Measurements from ENCODE around the gene TSPAN11.
"Not testable (repeated sequence)": the region's sequence is repeated elsewhere in the genome, so short reads cannot be mapped to it uniquely, and the experiment has no call there.

Gene TSPAN11

DNA sequence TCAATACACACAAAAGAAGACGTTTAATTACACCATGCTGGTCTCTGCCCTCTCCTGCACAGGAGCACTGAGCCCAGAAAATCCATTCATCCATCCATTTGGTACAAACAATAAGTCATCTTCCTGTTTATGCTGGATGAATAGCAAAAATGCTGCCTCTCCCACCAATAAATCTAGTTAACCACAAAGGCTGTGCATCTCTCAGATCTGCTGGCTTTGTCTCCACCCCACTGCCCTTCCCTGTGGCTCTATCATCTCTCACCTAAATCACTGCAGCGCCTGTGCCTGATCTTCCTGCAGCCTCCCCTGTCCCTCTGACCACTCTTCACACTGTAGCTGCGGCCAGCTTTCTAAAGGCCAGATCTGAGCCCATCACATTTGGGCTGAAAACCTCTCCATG lies 74.2 kb downstream of the TSPAN11 start:
- no peak for DNase-seq (ENCODE audit: low read depth in 2 of 2, low spot score in 1 of 2)

DNA sequence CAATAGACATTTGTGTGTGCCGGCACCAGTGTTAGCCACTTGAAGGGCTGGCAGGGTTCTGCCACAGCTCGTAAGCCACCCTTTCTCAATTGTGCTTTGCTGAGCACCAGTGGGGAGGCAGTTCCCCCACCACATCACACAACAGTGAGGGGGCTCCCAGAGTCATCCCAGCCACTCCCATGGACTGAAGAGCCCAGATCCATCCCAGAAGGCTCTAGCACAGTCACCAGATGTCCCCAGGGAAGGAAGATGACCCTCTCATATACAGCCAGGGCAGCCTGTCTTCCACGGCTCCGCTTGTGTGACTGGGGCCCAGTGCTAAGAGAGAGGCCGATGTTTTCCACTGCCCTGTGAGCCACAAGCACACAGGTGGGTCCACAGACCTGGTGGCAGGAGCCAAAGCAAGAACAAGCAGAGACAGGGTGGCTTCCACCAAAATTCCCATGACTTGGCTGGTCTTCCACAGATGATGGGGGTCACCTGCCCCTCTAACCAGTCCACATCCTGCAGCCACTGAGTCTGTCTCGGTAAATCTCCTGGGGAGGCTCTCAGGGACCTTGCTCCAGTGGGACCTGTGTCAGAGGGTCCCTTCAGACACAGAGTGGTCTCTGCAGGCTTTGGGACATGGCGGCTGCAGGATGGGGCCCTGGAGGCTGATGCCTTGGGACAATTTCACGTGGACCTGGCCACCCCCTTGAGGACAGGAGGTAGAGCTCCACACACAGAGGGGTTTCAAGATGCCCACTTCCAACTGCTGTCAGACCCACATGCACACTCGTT lies 75.2 kb downstream of the TSPAN11 start:
- DNase-seq (ENCODE audit: low read depth in 2 of 2, low spot score in 1 of 2): no peak

DNA sequence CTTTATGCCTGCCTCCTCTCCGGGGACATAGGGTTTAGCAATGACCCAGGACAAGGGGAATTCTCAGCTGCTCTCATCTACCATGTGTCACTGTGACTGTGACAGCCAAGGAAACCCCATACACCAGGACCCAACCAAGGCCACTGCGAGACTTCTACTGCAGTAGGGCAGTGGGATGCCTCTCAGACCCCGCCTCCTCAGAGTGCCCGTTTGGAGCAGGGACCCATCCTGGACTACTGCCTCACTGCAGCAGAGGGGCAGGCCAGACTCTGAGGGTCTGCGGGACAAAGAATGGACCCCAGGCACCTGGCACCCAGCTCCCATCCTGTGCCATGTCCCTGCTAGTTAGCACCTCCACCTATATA lies 75.8 kb downstream of the TSPAN11 start:
- DNase-seq (ENCODE audit: low read depth in 2 of 2, low spot score in 1 of 2): no peak

DNA sequence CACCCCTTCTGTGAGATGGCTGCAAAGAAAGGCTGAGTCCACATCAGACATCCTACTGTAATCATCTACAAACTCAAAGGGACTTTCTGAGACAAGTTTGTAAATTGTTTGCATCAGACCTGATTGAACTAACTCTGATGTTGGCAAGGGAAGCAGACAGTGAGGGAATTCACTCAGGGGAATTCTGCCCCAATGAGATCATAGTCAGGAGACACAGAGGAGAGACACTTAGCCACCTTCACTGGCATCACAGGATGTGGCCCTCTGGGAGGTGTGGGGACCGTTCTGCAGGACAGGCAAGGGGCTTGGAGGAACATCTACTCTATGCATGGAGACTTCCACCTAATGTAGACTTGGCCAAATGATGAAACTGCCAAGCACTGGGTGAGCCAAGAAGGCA lies 76.5 kb downstream of the TSPAN11 start:
- no peak for DNase-seq (ENCODE audit: low read depth in 2 of 2, low spot score in 1 of 2)

DNA sequence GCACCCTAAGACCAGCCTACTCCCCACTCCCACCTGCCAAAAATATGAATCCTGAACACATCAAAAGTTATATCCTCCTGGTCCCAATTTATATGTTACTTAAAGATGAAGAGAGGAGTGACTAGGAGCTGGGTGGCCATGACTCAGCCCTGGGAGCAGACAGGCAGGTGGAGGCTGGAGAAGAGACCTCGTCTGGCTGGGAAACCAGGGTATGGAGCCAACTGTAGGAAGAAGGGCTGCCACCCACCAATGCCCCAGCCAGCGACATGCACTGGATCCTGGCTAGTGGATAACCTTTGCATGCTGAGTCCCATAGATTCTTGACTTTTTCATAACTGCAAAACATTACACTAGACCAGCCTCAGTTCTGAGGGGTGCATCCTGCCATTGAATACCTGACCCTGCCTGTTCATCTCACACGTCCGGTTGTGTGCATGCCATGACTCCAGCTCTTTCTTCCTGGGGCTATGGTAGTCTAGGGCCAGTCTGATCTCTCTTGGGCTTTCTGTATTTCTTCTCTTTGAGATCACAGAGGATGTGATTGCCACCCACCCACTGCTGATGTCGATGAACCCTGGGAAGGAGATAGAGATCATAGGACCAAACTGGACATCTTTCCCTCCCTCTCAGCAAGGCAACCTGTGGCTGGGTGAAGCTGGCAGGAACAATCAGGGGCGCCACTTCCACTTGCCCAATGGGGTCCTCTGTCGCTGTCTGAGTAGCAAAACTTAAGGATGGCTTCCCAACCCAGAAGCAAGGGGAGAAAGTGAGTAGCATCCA lies 77.5 kb downstream of the TSPAN11 start:
- DNase-seq (ENCODE audit: low read depth in 2 of 2, low spot score in 1 of 2): no peak

DNA sequence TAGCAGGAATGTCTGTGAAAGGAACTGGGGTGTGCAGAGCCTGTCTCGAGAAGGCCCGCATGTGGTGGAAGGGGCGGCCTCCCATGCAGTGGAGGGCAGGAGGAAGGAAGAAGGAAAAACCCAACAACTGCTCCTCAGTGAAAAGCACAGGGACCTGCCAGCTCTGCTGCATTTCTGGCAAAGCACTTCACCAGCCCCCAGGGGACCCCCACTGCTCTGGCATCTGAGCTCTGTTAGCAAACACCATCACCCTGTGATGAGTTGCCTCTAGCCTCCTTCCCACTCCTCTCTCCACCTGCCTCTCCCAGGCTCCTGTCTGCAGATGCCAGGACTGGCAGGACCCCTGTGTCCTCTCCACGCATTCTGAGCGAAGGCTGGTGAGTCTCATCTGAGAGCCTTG lies 78.1 kb downstream of the TSPAN11 start:
- DNase-seq (ENCODE audit: low read depth in 2 of 2, low spot score in 1 of 2): no peak

DNA sequence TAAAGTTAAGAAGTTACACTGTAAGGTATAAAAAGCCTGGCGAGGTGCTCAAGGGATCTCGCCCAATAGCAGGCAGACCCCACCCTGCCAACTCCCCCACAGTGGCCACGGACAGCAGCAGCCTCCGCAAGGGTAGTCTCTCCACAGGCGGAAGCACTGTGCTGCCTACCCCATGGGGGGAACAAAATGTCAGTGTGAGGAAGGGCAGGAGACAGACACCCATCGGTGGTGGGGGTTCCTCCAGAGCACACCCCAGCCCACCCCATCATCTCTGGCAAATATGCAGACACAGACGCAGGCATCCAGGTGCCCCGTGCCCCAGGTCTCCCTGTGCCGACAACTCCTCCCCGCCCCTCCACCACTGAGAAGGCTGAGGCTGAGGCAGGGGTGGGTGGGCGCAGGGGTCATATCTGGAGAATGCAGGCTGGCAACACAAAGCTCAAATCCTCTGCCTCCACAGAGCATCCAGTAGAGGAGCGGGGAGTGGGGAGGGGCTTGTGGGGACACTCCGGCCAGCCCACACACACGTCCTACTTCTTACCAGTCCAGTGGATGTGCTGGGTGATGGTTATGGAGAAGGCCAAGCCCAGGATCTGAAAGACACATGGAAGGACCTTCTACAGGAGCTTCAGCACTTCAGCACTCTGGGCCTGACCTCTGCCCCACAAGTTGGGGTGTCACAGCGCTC lies 78.9 kb downstream of the TSPAN11 start:
- no peak for DNase-seq (ENCODE audit: low read depth in 2 of 2, low spot score in 1 of 2)

DNA sequence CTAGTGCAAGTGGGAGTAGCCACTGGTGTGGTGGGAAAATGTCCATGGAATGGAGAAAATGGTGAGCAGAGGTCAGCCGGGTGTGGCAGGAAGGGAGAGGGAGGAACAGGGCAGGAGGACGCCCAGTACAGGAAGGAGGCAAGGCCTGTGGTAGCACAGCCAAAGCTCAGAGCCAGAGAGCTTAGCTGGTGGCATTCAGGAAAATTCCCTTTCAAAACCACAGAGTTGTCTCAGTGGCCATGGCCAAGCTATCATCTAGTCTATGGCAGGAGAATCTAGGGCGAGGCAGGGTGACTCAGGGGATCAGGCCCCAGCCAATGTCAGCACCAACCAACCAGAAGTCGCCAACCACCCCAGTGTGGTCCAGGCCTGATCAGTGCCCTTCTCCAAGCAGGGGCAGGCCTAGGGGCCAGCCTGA lies 79.4 kb downstream of the TSPAN11 start:
- DNase-seq (ENCODE audit: low read depth in 2 of 2, low spot score in 1 of 2): no peak

DNA sequence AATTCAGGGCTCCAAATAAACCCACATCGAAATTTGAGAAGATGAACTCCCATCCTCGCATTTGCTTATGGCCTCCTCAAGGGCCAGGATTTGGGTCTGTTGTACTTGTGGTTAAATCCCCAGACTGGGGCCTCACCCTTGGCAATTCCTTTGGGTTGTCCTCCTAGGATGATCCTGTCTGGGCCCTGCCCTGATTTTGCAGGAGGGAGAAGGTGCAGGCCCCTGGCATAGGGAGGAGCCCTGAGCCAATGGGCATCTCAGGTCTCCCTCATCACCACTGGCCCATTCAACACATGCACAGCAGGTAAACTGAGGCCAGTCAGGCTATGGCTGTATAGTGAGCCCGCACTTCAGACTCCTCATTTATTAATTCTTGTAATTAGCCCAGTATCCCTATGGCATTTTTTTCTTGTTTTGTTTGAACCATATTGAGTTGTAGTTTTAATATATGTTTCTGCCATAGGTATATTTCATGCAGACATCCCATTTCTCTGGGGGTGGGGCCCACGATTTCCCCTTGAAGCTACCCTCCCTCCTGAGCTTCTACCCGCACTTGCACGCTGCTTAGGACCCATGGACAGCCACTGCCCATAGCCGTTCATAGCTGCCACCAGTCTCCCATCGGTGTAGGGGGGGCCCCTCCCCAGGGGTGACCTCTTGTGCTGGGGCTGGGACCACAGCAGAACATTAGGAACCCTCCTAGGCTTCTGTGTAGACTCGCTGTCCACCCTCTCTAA lies 80.0 kb downstream of the TSPAN11 start:
- no peak for DNase-seq (ENCODE audit: low read depth in 2 of 2, low spot score in 1 of 2)

DNA sequence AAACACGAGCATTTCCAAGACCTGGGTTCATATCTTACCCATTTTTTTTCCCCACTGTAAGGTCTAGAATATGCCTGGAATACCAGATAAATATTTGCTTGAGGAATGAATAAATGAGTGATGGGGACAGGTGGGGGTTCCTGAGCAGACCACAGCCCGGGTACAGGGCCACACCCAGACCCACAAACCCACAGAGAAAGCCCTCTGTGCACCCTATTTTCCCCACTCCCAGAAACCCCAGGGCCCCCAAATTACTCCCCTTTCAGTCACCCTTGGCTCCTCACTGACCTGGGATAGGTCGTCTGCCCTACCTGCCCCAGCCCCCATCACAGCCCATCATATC lies 80.6 kb downstream of the TSPAN11 start:
- no peak for DNase-seq (ENCODE audit: low read depth in 2 of 2, low spot score in 1 of 2)

DNA sequence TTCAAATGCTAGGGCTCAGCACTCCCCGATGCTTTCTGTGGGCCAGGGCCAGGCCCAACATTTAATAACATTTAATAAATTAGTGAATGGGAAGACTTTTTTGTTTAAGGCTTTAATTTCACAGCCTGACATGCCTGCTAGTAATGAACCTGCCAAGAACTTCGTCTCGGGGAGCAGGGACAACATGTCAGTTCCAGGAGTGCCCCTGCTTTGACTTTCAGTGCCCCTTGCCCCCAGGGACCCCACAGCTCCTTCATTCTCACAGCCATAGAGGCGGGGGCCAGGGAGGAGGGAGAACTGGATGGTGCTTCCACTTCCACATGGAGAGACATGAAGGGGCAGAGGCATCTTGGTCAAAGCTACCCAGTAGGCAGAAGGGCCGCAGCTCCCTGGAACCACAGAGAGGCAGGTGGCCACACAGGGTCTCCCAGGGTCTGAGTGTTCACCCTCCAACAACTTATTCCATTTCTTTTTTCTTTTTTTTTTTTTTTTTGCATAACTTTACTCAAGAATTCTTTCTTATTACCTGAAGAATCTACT lies 81.2 kb downstream of the TSPAN11 start:
- DNase-seq (ENCODE audit: low read depth in 2 of 2, low spot score in 1 of 2): no peak

DNA sequence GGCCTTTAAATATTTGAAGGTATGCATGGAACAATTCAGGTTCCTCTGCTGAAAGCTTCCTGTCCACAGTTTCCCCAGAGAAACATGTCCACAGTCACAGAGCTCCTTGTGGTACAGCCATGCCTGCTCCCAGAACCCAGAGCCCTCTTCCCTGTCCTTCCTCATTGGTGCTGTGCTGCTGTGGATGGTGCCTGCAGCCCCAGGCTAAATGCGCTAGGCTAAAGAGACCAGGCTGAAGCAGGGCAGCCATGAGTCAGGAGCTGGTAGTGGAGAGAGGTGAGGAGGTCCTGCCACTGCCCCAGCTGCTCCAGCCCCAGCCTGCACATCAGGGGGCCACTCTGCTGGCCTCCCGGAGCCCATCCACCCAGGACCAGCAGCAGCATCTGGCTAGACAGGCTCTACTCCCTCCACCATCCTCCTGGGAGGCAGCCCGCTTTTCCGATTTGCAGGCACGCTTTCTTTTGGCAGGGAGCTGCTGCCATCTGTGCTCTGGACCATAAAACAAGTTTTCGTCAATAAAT lies 81.8 kb downstream of the TSPAN11 start:
- DNase-seq (ENCODE audit: low read depth in 2 of 2, low spot score in 1 of 2): no peak

DNA sequence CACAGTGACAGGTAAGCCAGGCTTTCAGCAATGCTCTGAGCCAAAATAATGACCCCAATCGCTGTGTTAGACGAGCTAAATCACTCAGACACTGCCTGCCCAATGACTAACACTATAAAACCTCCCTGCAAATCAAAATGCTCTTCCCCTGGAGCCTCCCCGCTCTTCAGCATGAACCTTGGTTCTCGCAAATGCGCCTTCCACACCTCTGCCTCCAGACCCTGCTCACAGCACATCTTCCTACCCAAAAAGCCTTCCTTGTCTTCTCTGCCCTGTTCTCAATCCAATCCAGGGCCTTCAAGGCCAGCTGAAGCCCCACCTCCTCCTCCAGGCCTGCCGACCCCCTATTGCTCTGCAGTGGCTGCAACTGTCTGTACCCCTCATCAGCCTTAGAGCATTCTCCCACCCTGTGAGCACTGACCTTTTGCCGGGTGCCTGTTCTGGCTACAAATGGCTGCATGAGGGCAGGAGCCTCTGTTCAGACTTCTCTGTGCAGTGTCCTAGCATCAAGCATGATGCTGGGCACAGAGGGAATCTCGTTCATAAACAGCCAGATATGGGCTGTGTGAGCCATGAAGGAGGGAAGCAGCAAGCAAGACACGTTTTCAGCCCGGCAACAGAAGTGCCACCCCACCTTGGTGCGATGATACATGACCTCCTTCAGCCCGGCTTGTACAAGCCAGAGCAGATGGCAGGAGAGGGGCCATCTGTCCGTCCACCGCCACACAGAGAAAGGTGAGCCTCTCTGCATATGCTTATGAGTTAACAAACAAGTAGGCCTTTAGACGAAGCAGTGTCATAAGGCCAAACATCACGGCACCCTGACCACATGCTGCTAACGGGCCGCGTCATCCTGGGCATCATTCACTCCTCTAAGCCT lies 82.7 kb downstream of the TSPAN11 start:
- no peak for DNase-seq (ENCODE audit: low read depth in 2 of 2, low spot score in 1 of 2)

DNA sequence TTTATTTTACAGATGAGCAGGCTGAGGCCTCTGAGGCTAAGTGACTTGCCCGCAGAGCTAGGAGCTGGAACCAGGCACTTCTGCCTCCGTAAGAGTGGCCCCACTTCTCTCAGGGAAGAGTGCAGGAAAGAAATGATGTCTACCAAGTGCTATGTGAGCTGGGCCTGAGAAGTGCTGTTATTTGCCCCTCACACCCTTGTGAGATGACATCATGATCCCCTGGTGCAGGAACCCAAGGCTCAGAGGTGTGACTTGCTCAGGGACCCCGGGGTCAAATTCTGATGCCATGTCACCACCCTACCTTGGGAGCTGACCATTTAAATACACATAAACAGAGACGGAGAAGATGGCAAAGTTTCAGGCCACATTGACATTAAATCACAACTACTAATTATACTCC lies 83.4 kb downstream of the TSPAN11 start:
- no peak for DNase-seq (ENCODE audit: low read depth in 2 of 2, low spot score in 1 of 2)

DNA sequence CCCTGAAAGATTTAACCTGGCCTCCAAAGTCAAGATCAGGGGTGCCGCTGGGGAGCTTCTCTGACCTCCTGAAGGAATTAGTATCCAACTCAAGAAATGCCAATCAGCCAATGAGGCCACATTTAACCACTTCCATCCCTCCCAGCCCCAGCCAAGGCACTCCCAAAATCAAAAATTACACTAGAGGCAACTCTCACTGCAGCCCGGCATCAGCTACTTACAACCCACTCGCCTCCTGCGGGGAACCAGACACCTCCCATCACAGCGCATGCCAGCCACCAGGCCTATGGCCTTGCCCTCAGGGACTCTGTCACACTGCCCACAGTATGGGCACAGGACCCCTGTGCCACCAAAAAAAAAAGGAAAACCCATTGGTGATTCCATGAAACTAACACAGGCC lies 84.8 kb downstream of the TSPAN11 start:
- DNase-seq (ENCODE audit: low read depth in 2 of 2, low spot score in 1 of 2): no peak

DNA sequence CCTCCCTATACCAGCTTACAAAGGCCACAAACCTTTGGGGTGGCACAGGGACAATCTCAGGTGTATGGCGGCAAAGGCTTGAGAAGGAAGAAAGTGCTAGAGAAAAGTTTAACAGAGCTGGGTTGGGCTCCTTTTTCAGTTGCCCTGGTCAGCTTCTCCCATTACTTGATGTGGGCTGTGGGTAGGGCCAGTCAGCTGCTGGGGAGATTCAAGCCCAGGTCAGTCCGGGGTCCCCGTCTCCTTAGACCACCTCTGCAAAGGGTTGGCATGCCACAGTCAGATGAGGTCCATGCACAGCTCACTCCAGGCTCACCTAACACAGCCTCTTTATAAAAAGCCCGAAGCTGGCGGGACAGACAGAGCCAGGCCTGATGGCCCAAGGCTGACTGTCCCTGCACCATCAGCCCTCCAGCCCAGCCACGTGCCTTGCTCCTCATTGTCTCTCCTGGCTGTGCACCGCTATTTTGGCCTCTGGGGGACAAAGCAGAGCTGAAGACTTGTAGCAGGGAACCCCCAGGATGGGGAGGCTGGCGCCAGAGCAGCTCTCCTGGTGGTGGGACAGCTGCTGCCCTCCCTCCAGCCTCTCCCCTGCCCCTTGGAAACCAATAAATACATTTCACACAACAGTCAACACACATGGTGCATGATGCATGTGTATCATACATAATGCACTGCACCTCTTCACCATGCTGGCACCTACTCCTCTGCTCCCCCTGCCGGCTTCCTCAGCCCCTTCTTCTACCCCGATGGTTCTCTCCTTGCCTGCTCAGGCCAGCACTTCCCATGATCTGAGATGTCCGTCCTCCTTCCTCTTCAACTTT lies 85.4 kb downstream of the TSPAN11 start:
- no peak for DNase-seq (ENCODE audit: low read depth in 2 of 2, low spot score in 1 of 2)

DNA sequence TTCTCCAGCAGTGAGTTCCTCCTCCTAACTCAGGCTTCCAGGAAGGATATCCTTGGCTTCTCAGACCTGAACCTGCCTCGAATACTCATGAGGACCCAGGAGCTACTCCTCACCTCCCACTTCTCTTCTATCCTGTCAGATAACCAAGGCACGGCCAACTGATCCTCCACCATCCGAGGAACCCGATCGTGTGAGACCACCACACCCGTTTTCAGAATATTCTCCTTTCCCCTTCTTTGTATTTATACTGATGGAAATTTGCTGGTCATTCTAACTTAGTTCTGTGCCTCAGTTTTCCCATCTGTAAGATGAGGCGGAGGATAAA lies 86.0 kb downstream of the TSPAN11 start:
- not testable (repeated sequence) for DNase-seq (ENCODE audit: low read depth in 2 of 2, low spot score in 1 of 2)

DNA sequence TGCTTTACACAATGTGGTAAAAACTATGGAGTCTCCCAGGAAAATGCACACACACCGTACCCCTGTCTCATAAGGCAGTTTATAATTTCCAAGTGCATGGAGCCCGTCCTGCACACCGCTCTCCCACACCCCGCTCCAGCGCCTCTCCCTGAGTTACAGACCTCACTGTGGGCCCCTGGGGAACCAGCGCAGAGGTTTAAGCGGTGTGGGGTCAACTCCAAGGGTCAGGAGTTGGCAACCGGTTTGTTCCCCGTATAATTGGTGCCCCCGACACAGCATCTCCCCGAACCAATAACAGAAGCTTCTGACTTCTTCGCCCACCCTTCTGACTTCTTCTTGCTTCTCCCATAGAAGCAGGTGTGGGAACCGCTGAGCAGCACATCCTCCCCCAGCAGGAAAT lies 88.7 kb downstream of the TSPAN11 start:
- no peak for DNase-seq (ENCODE audit: low read depth in 2 of 2, low spot score in 1 of 2)

DNA sequence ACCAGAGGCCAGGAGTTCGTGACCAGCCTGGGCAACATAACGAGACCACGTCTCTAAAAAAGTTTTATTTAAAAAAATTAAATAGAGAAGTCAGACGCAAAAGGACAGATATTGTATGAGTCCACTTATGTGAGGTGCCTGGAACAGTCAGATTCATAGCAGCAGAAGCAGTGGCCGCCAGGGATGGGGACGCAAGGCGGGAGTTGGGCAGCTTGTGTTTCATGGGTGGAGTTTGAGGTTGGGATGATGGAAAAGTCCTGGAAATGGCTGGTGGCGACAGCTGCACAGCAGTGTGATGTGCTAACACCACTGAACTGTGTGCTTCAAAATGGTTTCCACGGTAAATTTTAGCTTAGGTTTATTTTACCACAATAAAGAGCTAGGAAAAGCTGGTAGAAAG lies 89.5 kb downstream of the TSPAN11 start:
- no peak for DNase-seq (ENCODE audit: low read depth in 2 of 2, low spot score in 1 of 2)
